AG08395 (cell line): ENCODE results near the gene PTPRN2.
"Not testable (repeated sequence)": the region's sequence is repeated elsewhere in the genome, so short reads cannot be mapped to it uniquely, and the experiment has no call there.

Experiments
- DNase-seq: peaks from one replicate; pipeline ENCODE4 v3.0.0; 2012; ENCODE audit warnings: mixed read lengths, low spot score

PTPRN2 gene

DNA sequence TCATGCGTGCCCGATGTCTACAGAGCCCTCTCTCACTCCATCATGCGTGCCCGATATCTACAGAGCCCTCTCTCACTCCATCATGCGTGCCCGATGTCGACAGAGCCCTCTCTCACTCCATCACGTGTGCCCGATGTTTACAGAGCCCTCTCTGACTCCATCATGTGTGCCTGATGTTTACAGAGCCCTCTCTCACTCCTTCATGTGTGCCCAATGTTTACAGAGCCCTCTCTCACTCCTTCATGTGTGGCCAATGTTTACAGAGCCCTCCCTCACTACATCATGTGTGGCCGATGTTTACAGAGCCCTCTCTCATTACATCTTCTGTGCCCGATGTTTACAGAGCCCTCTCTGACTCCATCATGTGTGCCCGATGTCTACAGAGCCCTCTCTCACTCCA is 740.9 kb downstream of the PTPRN2 start:
- DNase-seq = not testable (repeated sequence)

DNA sequence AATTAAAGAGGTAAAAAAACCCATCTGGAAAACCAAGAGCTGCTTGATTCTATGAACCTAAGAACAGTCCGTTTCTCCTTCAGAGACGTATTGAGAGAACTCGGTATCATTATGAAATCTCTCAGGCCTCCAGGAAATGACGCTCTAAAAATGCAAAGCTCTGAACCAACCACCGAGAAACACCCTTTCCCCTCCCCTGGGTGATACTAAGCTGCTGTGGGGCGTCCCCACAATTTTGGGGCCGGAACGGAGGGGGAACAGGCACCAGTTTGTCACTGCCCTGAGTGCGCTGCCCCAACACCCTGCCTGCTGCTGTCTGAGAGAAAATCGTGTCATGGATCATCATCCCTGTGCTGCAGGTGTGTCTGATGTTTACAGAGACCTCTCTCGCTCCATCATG is 741.4 kb downstream of the PTPRN2 start:
- no peak for DNase-seq

DNA sequence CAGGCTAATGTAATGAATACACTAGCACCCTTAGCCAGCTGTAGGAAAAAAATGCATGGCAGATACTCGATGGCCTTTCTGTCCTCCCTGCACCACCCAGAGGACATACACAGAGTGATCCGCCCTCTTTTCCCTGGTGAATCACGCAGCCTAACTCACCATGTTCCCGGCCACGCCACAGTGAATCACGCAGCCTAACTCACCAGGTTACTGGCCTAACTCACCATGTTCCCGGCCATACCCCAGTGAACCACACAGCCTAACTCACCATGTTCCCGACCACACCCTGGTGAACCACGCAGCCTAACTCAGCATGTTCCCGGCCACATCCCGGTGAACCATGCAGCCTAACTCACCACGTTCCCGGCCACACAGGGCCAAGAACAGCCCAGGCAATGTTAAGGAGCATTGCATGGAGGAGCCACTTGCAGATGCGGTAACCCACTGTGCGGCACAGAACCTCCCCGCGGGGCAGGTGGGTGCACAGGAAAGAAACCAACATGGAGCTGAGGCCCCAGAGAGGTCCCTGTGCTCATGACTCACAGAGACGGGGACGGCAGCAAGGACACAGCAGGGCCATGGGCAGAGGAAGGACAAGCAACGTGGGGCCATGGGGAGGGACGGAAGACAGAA is 742.3 kb downstream of the PTPRN2 start:
- DNase-seq = no peak

DNA sequence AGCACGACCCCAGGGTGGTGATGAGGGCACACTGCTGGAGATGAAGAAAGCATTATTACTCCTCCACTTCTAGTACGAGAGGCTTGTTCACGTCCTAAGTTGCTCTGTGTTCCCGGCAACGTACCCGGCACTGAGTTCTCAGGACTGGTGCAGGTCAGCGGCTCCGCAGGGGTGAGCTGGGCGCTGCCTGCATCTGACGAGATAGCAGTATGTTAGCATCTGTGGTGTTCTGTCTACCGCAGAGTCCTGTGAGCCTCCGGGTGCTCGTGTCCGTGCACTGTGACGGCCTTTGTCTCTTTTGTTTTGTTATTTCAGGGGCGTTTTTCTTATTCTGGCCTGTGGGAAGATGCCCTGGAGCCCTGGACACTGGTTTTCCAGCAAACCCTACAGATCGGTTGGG is 743.0 kb downstream of the PTPRN2 start:
- DNase-seq = no peak

DNA sequence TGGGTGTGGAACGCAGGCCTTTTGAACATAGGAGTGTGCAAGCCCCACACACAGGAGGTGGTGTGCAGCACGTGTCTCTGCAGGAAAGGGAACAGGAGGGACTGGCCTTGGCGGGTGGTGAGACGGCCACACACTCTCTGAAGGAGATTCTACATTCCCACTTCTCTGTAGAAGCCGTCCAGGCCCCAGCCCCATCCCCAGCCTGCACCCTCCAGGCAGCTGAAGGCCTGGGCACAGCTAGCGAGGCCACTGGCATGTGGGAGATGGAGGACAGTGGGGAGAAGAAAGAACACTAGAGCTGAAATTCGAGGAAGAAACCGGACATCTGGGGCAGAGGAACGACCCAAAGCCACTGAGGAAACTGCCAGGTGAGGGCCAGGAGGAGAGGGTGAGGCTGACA is 743.5 kb downstream of the PTPRN2 start:
- DNase-seq = no peak

DNA sequence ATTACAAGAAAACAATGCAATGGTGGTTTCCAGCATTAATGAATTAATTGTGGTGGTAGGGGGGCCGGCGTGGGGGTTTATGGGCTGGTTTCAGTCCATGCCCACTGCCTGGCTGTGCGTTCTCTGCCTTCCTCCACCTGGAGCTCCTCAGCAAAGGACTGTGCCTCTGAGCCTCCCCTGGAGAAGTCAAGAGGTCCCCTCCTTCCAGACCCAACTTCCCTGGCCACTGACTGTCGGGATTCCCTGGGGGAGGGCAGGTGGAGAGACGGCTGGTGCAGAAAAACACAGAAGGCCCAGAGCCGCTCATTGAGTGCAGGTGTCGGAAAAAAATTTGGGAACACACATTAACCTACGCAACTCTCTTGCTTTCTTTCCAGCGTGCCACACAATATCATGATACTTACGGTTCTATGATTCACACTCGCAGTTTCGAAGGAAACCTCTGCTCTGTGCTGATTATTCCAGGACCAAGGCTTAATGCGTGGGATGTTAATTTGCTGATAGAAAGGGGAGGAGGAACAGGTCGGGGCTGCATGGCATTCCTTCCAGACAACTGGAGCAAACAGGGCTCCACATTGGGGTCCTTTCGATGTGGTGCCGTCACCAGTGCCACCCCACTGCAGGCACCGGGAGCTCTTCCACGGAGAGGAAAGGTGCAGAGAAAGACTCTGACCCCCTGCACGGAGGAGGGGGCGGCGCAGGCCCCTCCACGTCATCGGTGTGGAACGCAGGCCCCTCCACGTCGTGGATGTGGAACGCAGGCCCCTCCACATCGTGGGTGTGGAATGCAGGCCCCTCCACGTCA is 744.1 kb downstream of the PTPRN2 start:
- no peak for DNase-seq

DNA sequence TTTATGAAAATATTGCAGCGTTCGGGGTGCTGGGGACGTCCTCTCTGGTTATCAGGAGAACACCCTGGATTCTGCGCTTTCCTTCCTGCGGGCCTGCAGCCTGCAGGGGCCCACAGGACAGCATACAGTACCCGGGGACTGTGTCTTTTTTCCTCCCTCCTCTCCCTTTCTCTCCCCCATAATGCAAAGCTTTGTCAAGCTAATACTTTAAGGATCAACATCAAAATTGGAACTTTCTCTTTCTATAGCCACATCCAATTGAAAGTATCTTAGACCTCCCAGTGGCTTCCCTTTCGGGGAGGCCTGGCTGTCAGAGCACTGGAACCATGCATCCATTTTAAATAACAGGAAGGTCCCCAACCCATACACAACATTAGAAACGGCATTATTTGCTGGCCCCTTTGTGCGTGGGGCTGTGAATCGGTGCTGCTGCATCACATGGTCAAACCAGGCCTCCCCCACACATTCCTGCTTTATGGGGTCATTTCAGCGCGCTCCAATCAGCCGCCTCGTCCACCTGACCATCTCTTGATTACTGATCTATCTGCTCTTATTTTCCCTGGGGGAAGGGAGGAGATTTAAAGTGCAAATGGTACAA is 745.8 kb downstream of the PTPRN2 start:
- no peak for DNase-seq

DNA sequence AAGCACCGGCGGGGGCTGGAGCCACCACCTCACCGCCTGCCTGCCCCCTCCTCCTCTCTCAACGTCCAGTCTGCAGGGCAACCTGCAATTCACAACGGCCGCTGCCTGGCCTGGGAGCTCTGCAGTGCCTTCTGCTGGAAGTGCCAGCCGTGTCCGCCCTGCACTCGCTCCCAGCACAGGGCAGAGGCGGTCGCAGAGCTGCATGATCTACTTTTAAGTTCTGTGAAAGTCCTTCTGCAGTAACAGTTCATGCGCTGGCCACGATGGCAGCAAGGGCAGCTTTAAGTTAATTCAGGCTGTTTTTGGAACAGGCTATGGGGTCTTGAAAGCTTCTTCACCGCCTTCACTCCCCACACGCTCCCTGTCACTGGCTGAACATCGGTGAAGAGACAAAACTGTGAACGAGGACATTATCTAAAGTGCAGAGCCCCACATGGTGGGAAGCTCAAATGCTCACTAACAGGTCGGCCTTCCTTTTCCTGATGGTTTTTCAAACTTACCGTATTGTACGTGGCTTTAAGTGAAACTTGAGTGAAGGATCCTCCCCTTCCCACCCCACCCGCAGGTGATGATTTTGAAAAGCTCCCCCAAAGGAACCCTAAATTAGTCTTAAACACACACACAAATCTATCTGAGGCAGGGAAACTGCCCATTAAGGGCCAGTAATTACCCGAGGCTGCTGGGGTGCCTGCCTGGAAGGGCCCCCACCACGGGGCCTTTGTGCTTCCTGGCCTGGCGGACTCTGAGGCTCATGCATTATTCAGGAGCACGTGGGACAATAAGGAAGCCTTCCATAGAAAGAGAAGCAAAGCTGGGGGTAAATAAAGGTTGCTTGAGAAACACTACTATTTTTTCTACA is 746.5 kb downstream of the PTPRN2 start:
- no peak for DNase-seq

DNA sequence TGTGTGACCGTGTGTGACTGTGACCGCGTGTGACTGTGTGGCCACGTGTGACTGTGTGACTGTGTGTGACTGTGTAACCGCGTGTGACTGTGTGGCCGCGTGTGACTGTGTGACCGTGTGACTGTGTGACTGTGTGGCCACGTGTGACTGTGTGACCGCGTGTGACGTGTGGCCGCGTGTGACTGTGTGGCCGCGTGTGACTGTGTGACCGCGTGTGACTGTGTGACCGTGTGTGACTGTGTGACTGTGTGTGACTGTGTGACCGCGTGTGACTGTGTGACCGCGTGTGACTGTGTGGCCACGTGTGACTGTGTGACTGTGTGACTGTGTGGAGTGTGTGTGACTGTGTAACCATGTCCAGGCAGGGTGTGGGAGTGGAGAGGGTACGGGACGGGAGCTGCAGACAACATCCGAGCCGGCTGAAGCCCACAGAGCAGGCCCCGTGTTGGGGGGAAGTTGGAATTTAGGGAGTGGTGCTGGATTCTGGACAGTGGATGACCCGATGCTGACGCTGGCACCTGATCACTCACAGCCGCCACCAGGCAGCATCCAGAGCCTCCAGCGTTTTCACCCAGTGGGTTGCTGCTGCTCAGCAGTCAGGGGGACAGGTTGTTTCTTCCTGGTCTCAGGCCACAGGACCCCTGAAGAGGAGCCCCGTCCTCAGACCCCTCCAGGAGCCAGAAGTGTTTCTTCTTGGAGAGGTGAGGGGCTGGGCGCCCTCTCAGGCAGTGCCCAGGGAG is 747.3 kb downstream of the PTPRN2 start:
- DNase-seq = no peak

DNA sequence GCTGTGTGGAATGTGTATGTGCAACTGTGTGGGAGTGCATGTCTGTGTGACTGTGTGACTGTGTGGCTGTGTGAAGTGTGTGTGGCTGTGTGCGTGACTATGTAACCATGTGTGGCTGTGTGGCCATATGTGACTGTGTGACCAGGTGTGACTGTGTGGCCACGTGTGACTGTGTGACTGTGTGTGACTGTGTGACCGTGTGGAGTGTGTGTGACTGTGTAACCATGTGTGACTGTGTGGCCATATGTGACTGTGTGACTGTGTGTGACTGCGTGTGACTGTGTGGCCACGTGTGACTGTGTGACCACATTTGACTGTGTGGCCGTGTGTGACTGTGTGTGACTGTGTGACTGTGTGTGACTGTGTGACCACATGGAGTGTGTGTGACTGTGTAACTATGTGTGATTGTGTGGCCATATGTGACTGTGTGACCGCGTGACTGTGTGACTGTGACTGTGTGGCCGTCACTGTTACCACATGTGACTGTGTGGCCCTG is 747.9 kb downstream of the PTPRN2 start:
- no peak for DNase-seq

DNA sequence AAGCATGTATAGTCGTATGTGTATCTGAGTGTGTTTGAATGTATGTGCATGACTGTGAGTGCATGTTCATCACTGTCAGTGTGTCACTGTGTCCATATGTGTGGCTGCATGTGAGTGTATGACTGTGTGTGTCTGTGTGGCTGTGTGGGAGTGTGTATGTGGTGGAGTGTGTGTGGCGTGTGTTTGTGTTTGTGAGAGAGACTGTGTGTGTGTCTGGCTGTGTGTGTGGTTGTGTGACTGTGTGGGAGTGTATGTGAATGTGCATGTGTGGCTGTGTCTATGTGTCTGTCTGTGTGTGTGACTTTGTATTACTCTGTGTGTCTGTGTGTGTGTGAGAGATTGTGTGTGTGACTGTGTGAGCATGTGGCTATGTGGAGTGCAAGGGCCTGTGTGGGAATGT is 748.4 kb downstream of the PTPRN2 start:
- DNase-seq = no peak

DNA sequence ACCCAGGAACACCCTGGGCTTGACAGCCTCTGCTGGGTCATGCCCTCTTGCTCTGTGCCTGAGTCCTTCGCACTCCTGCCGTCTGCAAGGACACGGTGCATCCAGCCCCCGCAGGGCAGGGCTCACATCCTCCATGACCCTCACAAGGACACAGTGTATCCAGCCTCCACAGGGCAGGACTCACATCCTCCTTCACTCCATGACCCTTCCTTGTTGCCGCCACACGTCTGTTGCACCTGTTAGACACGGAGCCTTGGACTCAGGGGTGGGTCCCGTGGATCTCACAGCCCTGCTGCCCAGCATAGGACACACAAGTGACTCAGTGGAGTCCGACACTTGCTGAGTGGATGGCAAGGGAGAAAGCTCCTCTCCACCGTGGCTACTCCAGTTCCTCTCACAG is 750.1 kb downstream of the PTPRN2 start:
- no peak for DNase-seq

DNA sequence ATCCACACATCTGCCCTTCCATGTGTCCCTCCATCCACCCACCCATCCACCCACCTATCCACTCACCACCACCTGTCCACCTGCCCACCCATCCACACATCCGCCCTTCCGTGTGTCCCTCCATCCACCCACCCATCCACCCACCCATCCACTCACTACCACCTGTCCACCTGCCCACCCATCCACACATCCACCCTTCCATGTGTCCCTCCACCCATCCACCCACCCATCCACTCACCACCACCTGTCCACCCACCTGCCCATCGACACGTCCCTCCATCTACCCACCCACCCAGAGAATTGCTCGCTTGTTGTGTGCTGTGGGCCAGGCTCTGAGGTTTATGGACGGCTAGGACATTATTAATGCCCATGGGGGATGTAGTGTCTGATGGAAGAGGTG is 750.6 kb downstream of the PTPRN2 start:
- no peak for DNase-seq

DNA sequence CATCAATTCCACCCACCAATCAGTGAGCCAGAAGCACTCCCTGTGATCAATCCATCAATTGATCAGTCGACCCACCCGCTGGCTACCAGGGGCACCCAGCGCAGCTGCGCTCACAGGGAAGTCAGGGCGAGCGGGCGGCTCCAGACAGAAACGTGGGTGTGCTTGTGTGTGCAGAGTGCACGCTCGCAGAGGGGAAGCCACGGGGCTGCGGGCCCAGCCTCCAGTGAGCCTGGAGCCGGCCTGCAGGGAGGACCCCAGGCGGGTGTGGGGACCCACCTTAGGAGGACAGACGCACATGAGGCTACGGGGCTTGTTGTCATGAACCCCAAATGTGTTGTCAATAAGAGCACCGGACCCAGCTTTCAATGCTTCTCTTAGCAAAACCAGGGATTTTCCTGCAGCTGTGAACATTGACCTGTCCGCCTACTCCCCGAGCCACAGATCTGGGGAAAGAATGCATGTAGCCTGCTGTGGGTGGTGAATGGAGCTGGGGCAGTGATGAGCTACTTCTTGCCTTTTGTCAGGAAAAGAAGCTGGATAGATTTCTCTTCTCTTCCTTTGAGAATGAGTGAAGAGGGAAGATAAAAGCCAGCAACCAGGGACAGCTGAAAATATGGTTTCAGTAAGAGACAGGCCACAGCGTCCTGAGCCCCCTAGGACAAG is 753.0 kb downstream of the PTPRN2 start:
- no peak for DNase-seq

DNA sequence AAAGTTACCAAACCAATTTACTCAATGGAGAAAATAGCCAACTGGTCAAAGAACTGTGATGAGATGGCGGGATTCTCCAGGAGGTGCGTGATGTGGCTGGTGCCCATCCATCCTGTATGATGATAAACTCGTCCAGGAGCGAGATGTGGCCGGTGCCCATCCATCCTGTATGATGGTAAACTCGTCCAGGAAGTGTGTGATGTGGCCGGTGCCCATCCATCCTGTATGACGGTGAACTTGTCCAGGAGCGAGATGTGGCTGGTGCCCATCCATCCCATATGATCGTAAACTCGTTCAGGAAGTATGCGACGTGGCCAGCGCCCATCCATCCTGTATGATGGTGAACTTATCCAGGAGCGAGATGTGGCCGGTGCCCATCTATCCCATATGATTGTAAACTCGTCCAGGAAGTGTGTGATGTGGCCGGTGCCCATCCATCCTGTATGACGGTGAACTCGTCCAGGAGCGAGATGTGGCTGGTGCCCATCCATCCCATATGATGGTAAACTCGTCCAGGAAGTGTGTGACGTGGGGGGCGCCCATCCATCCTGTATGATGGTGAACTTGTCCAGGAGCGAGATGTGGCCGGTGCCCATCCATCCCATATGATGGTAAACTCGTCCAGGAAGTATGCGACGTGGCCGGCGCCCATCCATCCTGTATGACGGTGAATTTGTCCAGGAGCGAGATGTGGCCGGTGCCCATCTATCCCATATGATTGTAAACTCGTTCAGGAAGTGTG is 754.6 kb downstream of the PTPRN2 start:
- DNase-seq = no peak

DNA sequence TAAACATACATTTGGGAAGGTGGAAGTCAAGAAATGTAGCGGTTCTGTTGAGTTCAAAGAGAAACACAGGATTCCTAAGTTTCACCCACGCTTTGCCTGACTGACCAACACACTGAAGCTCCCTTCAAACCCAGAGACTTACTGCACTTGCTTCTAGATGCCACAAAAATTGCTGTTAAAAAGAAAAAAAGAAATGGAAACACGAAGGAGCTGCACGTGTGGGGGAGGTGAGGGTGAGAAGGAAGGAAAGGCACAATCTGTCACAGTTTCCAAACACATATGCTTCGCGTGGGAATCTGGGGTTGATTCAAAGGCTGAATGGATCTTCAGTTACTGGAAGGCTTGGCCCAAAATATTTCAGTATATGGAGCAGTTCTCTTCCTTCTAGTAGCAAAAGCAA is 755.2 kb downstream of the PTPRN2 start:
- DNase-seq = no peak

DNA sequence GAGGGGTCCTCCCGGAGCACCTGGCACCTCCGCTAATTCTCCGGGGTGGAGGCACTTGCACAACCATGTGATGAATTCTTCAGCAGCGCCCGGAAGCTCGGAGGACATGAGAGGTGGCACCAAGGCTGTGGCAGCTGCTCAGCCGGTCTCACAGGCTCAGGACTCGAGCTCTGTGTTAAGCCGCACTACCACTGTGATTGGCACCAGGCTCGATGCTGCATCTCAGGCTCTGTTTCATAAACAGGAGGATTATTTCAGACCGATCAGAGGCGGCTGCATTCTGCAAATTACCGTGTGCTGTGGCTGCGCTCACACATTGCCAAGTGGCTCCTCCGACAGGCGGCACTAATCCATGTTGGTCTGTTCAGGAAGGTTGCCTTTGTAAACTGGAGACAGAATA is 755.6 kb downstream of the PTPRN2 start:
- no peak for DNase-seq

DNA sequence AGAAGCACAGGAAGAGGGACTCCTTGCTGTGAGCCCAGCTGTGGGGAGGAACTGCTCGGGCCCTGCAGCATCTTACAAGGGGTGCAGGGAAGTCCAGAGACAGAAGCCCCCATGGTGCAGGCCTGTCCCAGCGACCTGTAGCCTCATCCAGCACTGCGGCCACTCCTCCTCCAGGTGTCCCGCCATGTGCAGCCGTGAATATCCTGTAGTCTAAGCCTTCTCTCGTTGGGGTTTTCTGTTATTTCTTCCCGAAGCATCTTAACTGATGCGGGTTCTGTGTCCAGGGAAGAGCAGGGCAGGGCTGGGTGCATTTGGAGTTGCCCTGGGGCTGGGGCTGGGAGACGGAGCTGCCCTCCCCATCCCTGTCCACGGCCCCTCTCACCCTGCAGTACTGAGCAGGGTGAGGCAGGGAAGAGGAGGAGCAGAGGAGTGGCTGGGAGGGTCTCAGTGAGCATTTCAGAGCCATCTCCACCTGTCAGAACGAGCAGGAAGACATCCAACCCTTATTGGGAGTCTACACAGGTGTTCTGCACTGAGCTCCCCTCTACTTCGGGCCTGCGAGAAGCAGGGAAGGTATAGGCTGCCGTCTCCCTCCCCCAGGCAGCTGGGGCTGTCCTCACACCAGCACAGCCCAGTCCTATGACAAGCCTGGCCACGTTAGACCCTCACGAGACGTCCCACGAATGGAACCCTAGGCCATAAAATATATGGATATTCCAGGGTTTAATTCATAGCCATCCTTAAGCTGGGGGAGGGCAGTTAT is 756.3 kb downstream of the PTPRN2 start:
- DNase-seq = no peak

DNA sequence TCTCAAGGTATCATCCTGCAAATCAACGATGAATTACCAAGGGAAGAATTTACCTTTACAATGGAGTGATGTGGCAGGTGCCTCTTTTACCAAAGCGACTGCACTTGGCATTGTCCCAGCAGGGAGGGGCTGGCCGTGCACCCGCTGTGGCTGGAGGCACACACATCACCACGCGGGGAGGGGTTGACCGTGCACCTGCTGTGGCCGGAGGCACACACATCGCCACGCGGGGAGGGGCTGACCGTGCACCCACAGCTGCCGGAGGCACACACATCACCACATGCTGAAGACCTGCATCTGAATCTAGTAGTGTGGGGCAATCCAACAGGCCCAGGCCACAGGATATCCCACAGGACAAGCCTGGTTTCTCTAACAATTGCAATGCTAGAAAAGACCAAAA is 757.3 kb downstream of the PTPRN2 start:
- no peak for DNase-seq

DNA sequence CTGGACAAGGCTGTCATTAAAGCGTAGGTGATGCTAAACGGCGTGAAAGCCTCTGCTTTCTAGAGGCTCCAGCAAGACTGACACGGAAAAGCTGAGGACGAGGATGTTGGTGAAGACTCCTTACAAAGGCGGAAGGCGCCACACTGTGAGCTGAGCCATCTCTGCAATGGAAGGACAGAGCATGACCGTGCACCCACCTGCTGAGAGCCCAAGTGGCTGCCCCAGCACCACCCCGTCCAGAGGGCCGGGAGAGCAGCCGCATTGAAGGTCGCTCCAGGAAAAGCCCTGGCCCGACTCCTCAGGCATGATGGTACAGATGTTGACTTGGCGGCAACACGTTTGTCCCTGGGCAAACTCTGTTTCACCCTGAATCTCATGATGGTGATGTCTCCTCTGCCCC is 758.1 kb downstream of the PTPRN2 start:
- DNase-seq = no peak
